Measurements from ENCODE around the gene MLST8.

MLST8 gene

GRCh38 chr16:2205104-2205966, at the start of gene MLST8:
Gene MLST8, plus strand, starts transcription at chr16:2205454. Its CDS starts 632 bp downstream, at chr16:2206086.
- peak; percentile 89 for DNase-seq (ENCODE audit: low read depth, low spot score)
- no peak for TF ChIP-seq CTCF (IDR thresholded peaks at IDR 0.05; ENCODE audit: low read depth, low read length)
- H3K4me3 ChIP-seq (ENCODE audit: low read depth, low read length), result peak within 1 kb of the TSS; percentile 80
- in situ Hi-C loops (cut with HindIII; ENCODE audit: low sequenced_read_pairs), result no loop called here

GRCh38 chr16:2155977-2156848, 49.0 kb upstream of the MLST8 start:
- peak; percentile 67 for DNase-seq (ENCODE audit: low read depth, low spot score)
- peak overlapping the region; percentile 90 for H3K4me3 ChIP-seq (ENCODE audit: low read depth, low read length)
- TF ChIP-seq CTCF (IDR thresholded peaks at IDR 0.05; ENCODE audit: low read depth, low read length), result no peak
- in situ Hi-C loops (cut with HindIII; ENCODE audit: low sequenced_read_pairs), result no loop called here

- no peak for TF ChIP-seq CTCF (IDR thresholded peaks at IDR 0.05; ENCODE audit: low read depth, low read length)
- H3K4me3 ChIP-seq (ENCODE audit: low read depth, low read length), result peak overlapping the region; percentile 90
- in situ Hi-C loops (cut with HindIII; ENCODE audit: low sequenced_read_pairs), result no loop called here
- DNase-seq (ENCODE audit: low read depth, low spot score), result no peak
Measured at GRCh38 chr16:2156849-2157224, 48.4 kb upstream of the MLST8 start.

- DNase-seq (ENCODE audit: low read depth, low spot score), result no peak
- H3K4me3 ChIP-seq (ENCODE audit: low read depth, low read length), result no peak overlapping the region
- no peak for TF ChIP-seq CTCF (IDR thresholded peaks at IDR 0.05; ENCODE audit: low read depth, low read length)
- in situ Hi-C loops (cut with HindIII; ENCODE audit: low sequenced_read_pairs), result no loop called here
Measured at GRCh38 chr16:2157480-2158261, 47.6 kb upstream of the MLST8 start.

GRCh38 chr16:2158262-2158638, 47.0 kb upstream of the MLST8 start:
- no peak for TF ChIP-seq CTCF (IDR thresholded peaks at IDR 0.05; ENCODE audit: low read depth, low read length)
- in situ Hi-C loops (cut with HindIII; ENCODE audit: low sequenced_read_pairs), result no loop called here
- no peak for DNase-seq (ENCODE audit: low read depth, low spot score)
- H3K4me3 ChIP-seq (ENCODE audit: low read depth, low read length), result no peak overlapping the region

Data from astrocyte of the spinal cord (primary cell).